H1 (cell line): Measurements from ENCODE around the gene ZNF91. TPM values are rescaled to one million over a fixed set of nuclear protein-coding genes. Genes with fewer than 3 reads are reported as not detected.

Experiments
- CTCF ChIA-PET: fragments of 300-600 bp; sonication (Branson Sonifier 250); formaldehyde crosslinking; loops from one replicate; lab custom pipeline; 2021; ENCODE audit not compliant: partially characterized antibody; lab: Charles Lee
- POLR2A ChIA-PET: fragments of 300-600 bp; sonication (Branson Sonifier 250); formaldehyde crosslinking; loops from one replicate; lab custom pipeline; 2021; ENCODE audit warnings: inconsistent platforms; ENCODE audit not compliant: partially characterized antibody; lab: Charles Lee
- DNase-seq, 2 experiments: peaks; one replicate each; pipeline versions ENCODE4 v3.0.0 to v3.0.0-alpha.2; 2010 to 2022; ENCODE audit warnings: low spot score in 2 of 2, low read depth in 1 of 2, mixed read lengths in 1 of 2
- FAIRE-seq: peaks from 2 replicates; lab custom pipeline; 2011; peaks lifted over from hg19 to GRCh38; lab: Jason Lieb, UNC
- H2AFZ ChIP-seq: 2 replicates; pipeline ENCODE4 v1.8.1; 2012; ENCODE audit warnings: low read length, inconsistent platforms
- H2AK5ac ChIP-seq: 2 replicates; pipeline ENCODE4 v1.6.1; 2013; ENCODE audit warnings: low read depth, low read length
- H2BK120ac ChIP-seq: replicated peaks from 2 replicates; pipeline ENCODE3; 2013; ENCODE audit warnings: low read depth, low read length, inconsistent platforms
- H2BK12ac ChIP-seq: 2 replicates; pipeline ENCODE4 v1.6.1; 2013; ENCODE audit warnings: low read depth, low read length
- H2BK15ac ChIP-seq: 2 replicates; pipeline ENCODE4 v1.6.1; 2013; ENCODE audit warnings: low read length
- H2BK20ac ChIP-seq: 2 replicates; pipeline ENCODE4 v1.6.1; 2013; ENCODE audit warnings: low read length
- H2BK5ac ChIP-seq: 2 replicates; pipeline ENCODE4 v1.6.1; 2013; ENCODE audit warnings: low read depth, low read length
- H3K14ac ChIP-seq: 2 replicates; pipeline ENCODE4 v1.6.1; 2013; ENCODE audit warnings: inconsistent platforms; ENCODE audit not compliant: insufficient read length
- H3K18ac ChIP-seq: 2 replicates; pipeline ENCODE4 v1.6.1; 2013; ENCODE audit warnings: low read length; ENCODE audit errors: extremely low read depth
- H3K23ac ChIP-seq: 2 replicates; pipeline ENCODE4 v1.6.1; 2013; ENCODE audit warnings: inconsistent platforms; ENCODE audit not compliant: insufficient read length
- H3K23me2 ChIP-seq: 2 replicates; pipeline ENCODE4 v1.6.1; 2013; ENCODE audit warnings: low read depth, low read length
- H3K27ac ChIP-seq: 2 replicates; pipeline ENCODE4 v1.6.1; 2011; ENCODE audit warnings: low read depth, low read length, inconsistent platforms
- H3K27me3 ChIP-seq, 4 experiments: replicated peaks in 1 of 4; 1 replicate in 1 of 4; 2 replicates in 3 of 4; pipeline versions ENCODE4 v1.6.1 to v1.8.1; 2011 to 2013; ENCODE audit warnings: low read length in 3 of 4, mild to moderate bottlenecking in 3 of 4, inconsistent platforms in 2 of 4, mixed read lengths in 2 of 4, moderate library complexity in 1 of 4; ENCODE audit not compliant: control insufficient read depth in 3 of 4, insufficient read depth in 3 of 4; ENCODE audit errors: extremely low read depth in 1 of 4
- H3K36me3 ChIP-seq, 4 experiments: 2 replicates each; pipeline versions ENCODE4 v1.6.1 to v1.8.1; 2011 to 2013; ENCODE audit warnings: mild to moderate bottlenecking in 4 of 4, low read length in 3 of 4, moderate library complexity in 2 of 4, control low read depth in 1 of 4, inconsistent platforms in 1 of 4; ENCODE audit not compliant: insufficient read depth in 4 of 4, control insufficient read depth in 2 of 4
- H3K4ac ChIP-seq: replicated peaks from 2 replicates; pipeline ENCODE3; 2013; ENCODE audit warnings: low read length, low read depth, mixed read lengths, inconsistent platforms; ENCODE audit not compliant: insufficient read length
- H3K4me1 ChIP-seq, 4 experiments: replicated peaks in 1 of 4; 1 replicate in 1 of 4; 2 replicates in 3 of 4; pipeline versions ENCODE4 v1.6.1 to v1.8.1; 2011 to 2013; ENCODE audit warnings: low read length in 3 of 4, inconsistent platforms in 2 of 4, mixed read lengths in 1 of 4; ENCODE audit not compliant: insufficient read depth in 4 of 4, control insufficient read depth in 3 of 4
- H3K4me2 ChIP-seq, 2 experiments: 2 replicates each; pipeline versions ENCODE4 v1.6.1 to v1.8.1; 2011 to 2013; ENCODE audit warnings: low read depth in 2 of 2, low read length in 2 of 2, control low read depth in 1 of 2, inconsistent platforms in 1 of 2, mild to moderate bottlenecking in 1 of 2; ENCODE audit not compliant: insufficient read depth in 1 of 2
- H3K4me3 ChIP-seq, 4 experiments: fragments of 200-600, 300-600 bp in 1 of 4; sonication (generic), shearing (Covaris generic), sonication (Bioruptor Twin) in 1 of 4; 2 replicates each; pipeline versions ENCODE4 v1.5.1 to v1.8.1; 2011 to 2016; ENCODE audit warnings: low read length in 4 of 4, low read depth in 3 of 4, control low read depth in 2 of 4, inconsistent platforms in 2 of 4, mild to moderate bottlenecking in 2 of 4, mixed read lengths in 1 of 4, moderate library complexity in 1 of 4; ENCODE audit not compliant: insufficient read depth in 2 of 4; ENCODE audit errors: extremely low read depth in 1 of 4
- H3K56ac ChIP-seq: replicated peaks from 2 replicates; pipeline ENCODE3; 2013; ENCODE audit warnings: low read depth, mild to moderate bottlenecking, mixed read lengths, low read length, inconsistent platforms; ENCODE audit not compliant: insufficient read length
- H3K79me1 ChIP-seq: 2 replicates; pipeline ENCODE4 v1.6.1; 2013; ENCODE audit warnings: low read depth, low read length, control low read depth
- H3K79me2 ChIP-seq, 2 experiments: 2 replicates each; pipeline versions ENCODE4 v1.6.1 to v1.8.1; 2012 to 2013; ENCODE audit warnings: low read length in 2 of 2, mild to moderate bottlenecking in 2 of 2, inconsistent platforms in 1 of 2; ENCODE audit not compliant: insufficient read depth in 2 of 2, control insufficient read depth in 1 of 2
- H3K9ac ChIP-seq, 4 experiments: replicated peaks in 1 of 4; 1 replicate in 1 of 4; 2 replicates in 3 of 4; pipeline versions ENCODE4 v1.6.1 to v1.8.1; 2011 to 2013; ENCODE audit warnings: low read depth in 3 of 4, low read length in 3 of 4, control low read depth in 2 of 4, mild to moderate bottlenecking in 2 of 4, moderate library complexity in 2 of 4, inconsistent platforms in 1 of 4; ENCODE audit errors: extremely low read depth in 1 of 4
- H3K9me3 ChIP-seq, 2 experiments: 2 replicates each; pipeline versions ENCODE4 v1.6.1 to v1.8.1; 2012 to 2013; ENCODE audit warnings: mild to moderate bottlenecking in 2 of 2, moderate library complexity in 2 of 2, control low read depth in 1 of 2, inconsistent platforms in 1 of 2, low read depth in 1 of 2, low read length in 1 of 2, mixed read lengths in 1 of 2; ENCODE audit not compliant: insufficient read depth in 2 of 2
- H4K20me1 ChIP-seq, 2 experiments: replicated peaks in 1 of 2; 2 replicates each; pipeline versions ENCODE3 to v1.8.1; 2011 to 2013; ENCODE audit warnings: inconsistent platforms in 2 of 2, low read length in 2 of 2, mild to moderate bottlenecking in 1 of 2; ENCODE audit not compliant: insufficient read depth in 2 of 2, control insufficient read depth in 1 of 2
- H4K5ac ChIP-seq: 2 replicates; pipeline ENCODE4 v1.6.1; 2013; ENCODE audit warnings: low read length, low read depth, mixed read lengths, inconsistent platforms; ENCODE audit not compliant: insufficient read length
- H4K8ac ChIP-seq: 2 replicates; pipeline ENCODE4 v1.8.0; 2013; ENCODE audit warnings: mild to moderate bottlenecking, moderate library complexity, low read length, inconsistent platforms; ENCODE audit not compliant: insufficient read depth; ENCODE audit errors: extremely low read depth
- H4K91ac ChIP-seq: replicated peaks from 2 replicates; pipeline ENCODE3; 2013; ENCODE audit warnings: low read length, mixed read lengths, inconsistent platforms; ENCODE audit not compliant: insufficient read length
- POLR2A ChIP-seq, 2 experiments: IDR thresholded peaks; 1 replicate in 1 of 2; 2 replicates in 1 of 2; pipeline ENCODE4 v1.6.1; 2011; ENCODE audit warnings: low read depth in 2 of 2, low read length in 2 of 2, mild to moderate bottlenecking in 2 of 2; ENCODE audit errors: control extremely low read depth in 1 of 2
- RNF2 ChIP-seq: fragments of 200-900, 300-1000 bp; sonication (generic); IDR thresholded peaks from 2 replicates; pipeline ENCODE4 v1.7.1; 2016; ENCODE audit warnings: borderline replicate concordance, low read depth, mild to moderate bottlenecking, antibody characterized with exemption, low read length; ENCODE audit not compliant: poor library complexity, severe bottlenecking; ENCODE audit errors: missing control alignments
- SIX5 ChIP-seq: IDR thresholded peaks from 2 replicates; pipeline ENCODE4 v1.6.1; 2011; ENCODE audit warnings: mild to moderate bottlenecking, low read depth, low read length
- TAF1 ChIP-seq: IDR thresholded peaks from 2 replicates; pipeline ENCODE4 v1.6.1; 2011; ENCODE audit warnings: mild to moderate bottlenecking, low read depth, low read length
- WGBS, 2 experiments: shearing (Covaris generic) in 1 of 2; methylation state at CpG; one replicate each; pipeline versions ENCODE4 v1.1.6 to v1.1.7; 2013 to 2015; ENCODE audit warnings: low lambda C conversion rate in 2 of 2, mixed read lengths in 2 of 2, inconsistent platforms in 1 of 2, low coverage in 1 of 2, missing lambda C conversion rate in 1 of 2; ENCODE audit not compliant: insufficient replicate concordance in 2 of 2, insufficient coverage in 1 of 2, insufficient read length in 1 of 2; ENCODE audit errors: extremely low coverage in 1 of 2, missing lambda C conversion rate in 1 of 2; 5-methylcytosine and 5-hydroxymethylcytosine counted together
- long read RNA-seq, 2 experiments: library from RNA in 1 of 2; library from capped mRNA in 1 of 2; stranded (forward); transcript quantifications; one replicate each; pipeline ENCODE4 v2.0.0, GENCODE V29; 2021; ENCODE audit warnings: inconsistent platforms in 1 of 2
- polyA minus RNA-seq, 3 experiments: library from RNA; depleted of rRNA, polyadenylated mRNA; stranded (reverse); fragments of >200 nt; gene quantifications; 1 replicate in 2 of 3; 2 replicates in 1 of 3; pipeline ENCODE4 v1.2.3, GENCODE V29; 2011
- polyA plus RNA-seq, 7 experiments: library from polyadenylated mRNA; depleted of rRNA in 3 of 7; stranded (reverse) in 5 of 7; unstranded in 2 of 7; fragments of >200 nt in 5 of 7; fragments of 200-250 nt in 2 of 7; gene quantifications; 1 replicate in 5 of 7; 2 replicates in 1 of 7; 4 replicates in 1 of 7; pipeline versions ENCODE4 v1.2.1 to v1.2.3, GENCODE V29; 2011 to 2013; ENCODE audit warnings: missing spikeins in 2 of 7, mixed read lengths in 2 of 7
- total RNA-seq: library from RNA; stranded (reverse); fragmentation: NEBNext Ultra II Directional; extraction: Animal tissue kit (Norgen Biotek cat#: 25700); gene quantifications from 2 replicates; pipeline ENCODE4 v1.2.1, GENCODE V29; 2021

The ZNF91 gene
- total RNA-seq (35.1 and 36.7 TPM in 2 replicates), polyA plus RNA-seq (2011; rRNA removed) (16.5 and 21.0 TPM in 2 replicates), polyA minus RNA-seq (2011; rRNA and poly(A)+ RNA removed) (55.7 and 65.0 TPM in 2 replicates)
- polyA plus RNA-seq (2011; cell fraction: cytosol; rRNA removed) = 16.4 TPM
- 50.6 TPM for polyA plus RNA-seq (2011; cell fraction: nucleus; rRNA removed)
- 11.9 to 16.2 TPM (median 13.8 TPM) in 4 replicates for polyA plus RNA-seq (2012, experiment 1 of 2)
- polyA plus RNA-seq (2012, experiment 2 of 2) = 0.84 TPM
- polyA plus RNA-seq (2013, experiment 1 of 2) = 23.4 TPM
- 21.3 TPM for polyA plus RNA-seq (2013, experiment 2 of 2)
- 31.0 TPM for polyA minus RNA-seq (2011; cell fraction: cytosol; rRNA and poly(A)+ RNA removed)
- polyA minus RNA-seq (2011; cell fraction: nucleus; rRNA and poly(A)+ RNA removed) = 137 TPM
- long read RNA-seq, experiment 1, partial matches to known transcripts = 0 of 5 reads
- long read RNA-seq, experiment 1, other reads (novel, unspliced or antisense) = 4 of 5 reads
- long read RNA-seq, experiment 2, full-length matches to known transcripts = 1 of 1 reads
- long read RNA-seq, experiment 2, partial matches to known transcripts = 0 of 1 reads
- long read RNA-seq, experiment 2, other reads (novel, unspliced or antisense) = 0 of 1 reads

GRCh38 chr19:23395041-23395721 lies at the start of gene ZNF91:
ZNF91 (minus strand) TSS chr19:23395471; CDS start chr19:23395354, 117 bp downstream.
- POLR2A ChIA-PET = interaction anchor here (0.7 to 9.8 kb wide), 16 partner anchors 8 to 638 kb away, joined by 3 to 116 read pairs (median 4); partner anchors contain the start of genes ZNF675, ZNF681, ZNF724 and ZNF726
- TF ChIP-seq SIX5 = no peak
- peak; percentile 98 for TF ChIP-seq TAF1
- TF ChIP-seq RNF2 = no peak
- peak; percentile 97 to 99 for TF ChIP-seq POLR2A (IDR thresholded peaks at IDR 0.05; ENCODE audit: control extremely low read depth in 1 of 2, low read depth in 2 of 2, low read length in 2 of 2)

More at GRCh38 chr19:23395041-23395721, at the start of gene ZNF91:
- H3K23ac ChIP-seq = no peak within 1 kb of the TSS
- H2BK5ac ChIP-seq = peak within 1 kb of the TSS; percentile 48
- H3K27ac ChIP-seq = peak within 1 kb of the TSS; percentile 96
- peaks cover 0 to 4% (median 3%) of the 10 kb centered on the region in 4 experiments; a peak in 4 of 7 replicates for H3K4me1 ChIP-seq
- no peak within 1 kb of the TSS for H2BK15ac ChIP-seq
- H3K79me1 ChIP-seq = 0 out of 2 replicates have a peak, but pooled peaks cover 3% of the 10 kb centered on the region
- no peaks in the 10 kb centered on the region for H3K27me3 ChIP-seq
- peak within 1 kb of the TSS; percentile 99 for H3K56ac ChIP-seq
- H3K4ac ChIP-seq = peak within 1 kb of the TSS; percentile 90
- peak within 1 kb of the TSS; percentile 99 for H4K8ac ChIP-seq
- peak; percentile 87 to 91 for DNase-seq
- peaks cover 0 to 35% of the 10 kb centered on the region in 2 experiments; a peak in 3 of 4 replicates for H3K79me2 ChIP-seq
- H2BK20ac ChIP-seq = no peak within 1 kb of the TSS
- no peaks in the 10 kb centered on the region for H3K9me3 ChIP-seq
- H4K5ac ChIP-seq = peak within 1 kb of the TSS; percentile 66
- peak within 1 kb of the TSS; percentile 62 to 75 for H3K4me2 ChIP-seq
- H4K20me1 ChIP-seq = no peaks in the 10 kb centered on the region
- WGBS, 2 experiments = 2% methylated on average over 32 of the region's 32 CpGs; no CpG with 5 or more reads in 1 of the 2 experiments
- peak; percentile 96 for FAIRE-seq
- H3K4me3 ChIP-seq = peak within 1 kb of the TSS; percentile 78 to 98 (median 90)
- no peak within 1 kb of the TSS; the same call in 1 of the 2 replicates for H3K18ac ChIP-seq
- H3K9ac ChIP-seq = peak within 1 kb of the TSS; percentile 96 to 99 (median 98)
- no peak within 1 kb of the TSS for H2BK120ac ChIP-seq
- H4K91ac ChIP-seq = peak within 1 kb of the TSS; percentile 98
- H3K36me3 ChIP-seq = peaks cover 2 to 13% (median 10%) of the 10 kb centered on the region in 4 experiments; a peak in 7 of 8 replicates
- H2BK12ac ChIP-seq = peak within 1 kb of the TSS; percentile 3; the same call in 1 of the 2 replicates
- no peak within 1 kb of the TSS; the same call in 1 of the 2 replicates for H2AK5ac ChIP-seq
- peak within 1 kb of the TSS; percentile 30; the same call in 1 of the 2 replicates for H2AFZ ChIP-seq
- H3K14ac ChIP-seq = no peak within 1 kb of the TSS
- H3K23me2 ChIP-seq = no peaks in the 10 kb centered on the region; the same call in 1 of the 2 replicates
- CTCF ChIA-PET = interaction anchor here (0.6 to 1.6 kb wide), 2 partner anchors 8 to 19 kb away, joined by 3 to 4 read pairs; no protein-coding TSS in a partner anchor
